Testis (tissue), 5 donors: ENCODE measurements around the gene SARDH. TPM values are rescaled to one million over a fixed set of nuclear protein-coding genes. Genes with fewer than 3 reads are reported as not detected.

ENCODE experiments used
- DNase-seq: peaks from one replicate; pipeline ENCODE4 v3.0.0-alpha.2; 2019
- H3K27ac ChIP-seq, 2 donors: fragments of 200-600 bp; sonication (generic); one replicate each; pipeline ENCODE4 v1.5.1; 2019
- H3K27me3 ChIP-seq: fragments of 200-600 bp; sonication (generic); one replicate; pipeline ENCODE4 v1.5.1; 2019
- H3K36me3 ChIP-seq: fragments of 200-600 bp; sonication (generic); one replicate; pipeline ENCODE4 v1.5.1; 2017; ENCODE audit warnings: low read depth; ENCODE audit errors: missing control alignments
- H3K4me1 ChIP-seq: fragments of 200-600 bp; sonication (generic); one replicate; pipeline ENCODE4 v1.5.1; 2019
- H3K4me3 ChIP-seq, 2 donors: fragments of 200-600 bp; sonication (generic); one replicate each; pipeline ENCODE4 v1.5.1; 2017 to 2019
- H3K9me3 ChIP-seq: fragments of 200-600 bp; sonication (generic); one replicate; pipeline ENCODE4 v1.5.1; 2017
- POLR2A ChIP-seq: fragments of 450-650 bp; IDR thresholded peaks from one replicate; pipeline ENCODE4 v1.6.1; 2017; ENCODE audit warnings: antibody characterized with exemption, mild to moderate bottlenecking, moderate library complexity
- WGBS, 2 donors: methylation state at CpG; one replicate each; pipeline ENCODE4 v1.1.5; 2018; 5-methylcytosine and 5-hydroxymethylcytosine counted together
- intact Hi-C: fragments of 100-400 bp; cut with DNase I; formaldehyde crosslinking; loops from one replicate; pipeline ENCODE4 v1.15.1; 2023; ENCODE audit warnings: low total_unique reads
- long read RNA-seq, 2 donors: transcript quantifications; one replicate each; lab custom pipeline, GENCODE V29; 2026
- polyA plus RNA-seq: library from polyadenylated mRNA; stranded (reverse); fragments of 350-450 nt; fragmentation: Illumina TruSeq; extraction: RNeasy Lipid Tissue Mini Kit (QIAGEN cat#74804); gene quantifications from one replicate; pipeline ENCODE4 v1.2.3, GENCODE V29; 2014; ENCODE audit warnings: low read depth, low replicate concordance; ENCODE audit not compliant: insufficient read depth
- total RNA-seq, 2 donors: library from RNA; depleted of rRNA; stranded (reverse); fragments of >200 nt; gene quantifications; one replicate each; pipeline ENCODE4 v1.2.3, GENCODE V29; 2016
- TF ChIP-seq, protein P1 (sequence below), 3 experiments: fragments of 450-650 bp in 2 of 3; fragments of 200-600 bp in 1 of 3; sonication (generic) in 1 of 3; IDR thresholded peaks; one replicate each; pipeline ENCODE4 v1.5.1; 2016 to 2019; ENCODE audit warnings: antibody characterized with exemption in 3 of 3, mild to moderate bottlenecking in 2 of 3, moderate library complexity in 1 of 3

Gene SARDH, protein sequence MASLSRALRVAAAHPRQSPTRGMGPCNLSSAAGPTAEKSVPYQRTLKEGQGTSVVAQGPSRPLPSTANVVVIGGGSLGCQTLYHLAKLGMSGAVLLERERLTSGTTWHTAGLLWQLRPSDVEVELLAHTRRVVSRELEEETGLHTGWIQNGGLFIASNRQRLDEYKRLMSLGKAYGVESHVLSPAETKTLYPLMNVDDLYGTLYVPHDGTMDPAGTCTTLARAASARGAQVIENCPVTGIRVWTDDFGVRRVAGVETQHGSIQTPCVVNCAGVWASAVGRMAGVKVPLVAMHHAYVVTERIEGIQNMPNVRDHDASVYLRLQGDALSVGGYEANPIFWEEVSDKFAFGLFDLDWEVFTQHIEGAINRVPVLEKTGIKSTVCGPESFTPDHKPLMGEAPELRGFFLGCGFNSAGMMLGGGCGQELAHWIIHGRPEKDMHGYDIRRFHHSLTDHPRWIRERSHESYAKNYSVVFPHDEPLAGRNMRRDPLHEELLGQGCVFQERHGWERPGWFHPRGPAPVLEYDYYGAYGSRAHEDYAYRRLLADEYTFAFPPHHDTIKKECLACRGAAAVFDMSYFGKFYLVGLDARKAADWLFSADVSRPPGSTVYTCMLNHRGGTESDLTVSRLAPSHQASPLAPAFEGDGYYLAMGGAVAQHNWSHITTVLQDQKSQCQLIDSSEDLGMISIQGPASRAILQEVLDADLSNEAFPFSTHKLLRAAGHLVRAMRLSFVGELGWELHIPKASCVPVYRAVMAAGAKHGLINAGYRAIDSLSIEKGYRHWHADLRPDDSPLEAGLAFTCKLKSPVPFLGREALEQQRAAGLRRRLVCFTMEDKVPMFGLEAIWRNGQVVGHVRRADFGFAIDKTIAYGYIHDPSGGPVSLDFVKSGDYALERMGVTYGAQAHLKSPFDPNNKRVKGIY
- total RNA-seq (1 to 10 TPM; 5.1 to 7.2 TPM), polyA plus RNA-seq (2.6 TPM)
- long read RNA-seq, donor 1, partial matches to known transcripts = 0 of 1 reads
- long read RNA-seq, donor 1, other reads (novel, unspliced or antisense) = 0 of 1 reads
- long read RNA-seq, donor 2, partial matches to known transcripts = 0 of 3 reads
- long read RNA-seq, donor 2, other reads (novel, unspliced or antisense) = 0 of 3 reads

DNA sequence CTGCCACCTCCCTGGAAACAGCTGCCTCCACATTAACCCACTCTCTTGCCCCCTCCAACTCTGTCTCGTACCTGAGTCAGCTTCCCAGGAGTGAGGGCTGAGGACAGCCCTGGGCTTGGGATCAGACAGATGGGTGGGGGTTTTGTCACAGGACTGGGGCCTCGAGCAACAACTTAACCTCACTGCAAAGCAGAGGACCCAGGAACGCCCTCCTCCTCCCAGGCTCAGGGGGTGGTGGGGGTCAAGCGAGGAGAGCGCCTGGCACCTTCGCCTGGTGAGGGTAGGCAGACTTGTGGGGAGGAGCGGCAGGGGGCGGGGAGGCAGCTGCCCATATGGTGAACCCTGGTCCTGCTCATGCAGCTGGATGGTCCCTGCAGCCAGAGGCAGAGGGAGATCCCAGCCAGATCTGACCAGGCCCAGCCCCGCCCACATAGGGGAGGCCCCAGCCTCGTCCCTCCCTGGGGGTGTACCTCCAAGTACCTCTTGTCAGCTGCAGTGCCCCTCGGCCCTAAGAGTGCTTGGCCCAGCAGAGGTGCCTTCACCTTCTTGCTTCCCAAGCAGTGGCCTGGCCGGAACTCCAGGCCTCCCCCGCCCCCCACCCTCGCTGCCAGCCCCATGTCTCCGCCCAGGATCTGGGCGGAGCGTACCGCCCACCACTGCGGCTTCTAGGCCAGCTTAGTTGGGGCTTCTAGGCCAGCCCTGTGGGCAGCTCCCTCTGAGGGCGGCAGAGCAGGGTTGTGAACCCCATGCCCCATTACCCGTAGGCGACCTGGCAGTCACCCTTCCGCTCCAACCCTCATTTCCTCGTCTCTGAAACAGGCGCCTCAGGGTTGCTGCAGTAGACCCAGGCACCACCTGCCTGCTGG, at the start of gene SARDH:
Gene SARDH, minus strand, starts transcription at position 579 of the 866 bp plus-strand sequence. CDS start 4,179 bp downstream, outside the sequence.
- H3K27me3 ChIP-seq = no peaks in the 10 kb centered on the region
- TF ChIP-seq, protein P1, sequence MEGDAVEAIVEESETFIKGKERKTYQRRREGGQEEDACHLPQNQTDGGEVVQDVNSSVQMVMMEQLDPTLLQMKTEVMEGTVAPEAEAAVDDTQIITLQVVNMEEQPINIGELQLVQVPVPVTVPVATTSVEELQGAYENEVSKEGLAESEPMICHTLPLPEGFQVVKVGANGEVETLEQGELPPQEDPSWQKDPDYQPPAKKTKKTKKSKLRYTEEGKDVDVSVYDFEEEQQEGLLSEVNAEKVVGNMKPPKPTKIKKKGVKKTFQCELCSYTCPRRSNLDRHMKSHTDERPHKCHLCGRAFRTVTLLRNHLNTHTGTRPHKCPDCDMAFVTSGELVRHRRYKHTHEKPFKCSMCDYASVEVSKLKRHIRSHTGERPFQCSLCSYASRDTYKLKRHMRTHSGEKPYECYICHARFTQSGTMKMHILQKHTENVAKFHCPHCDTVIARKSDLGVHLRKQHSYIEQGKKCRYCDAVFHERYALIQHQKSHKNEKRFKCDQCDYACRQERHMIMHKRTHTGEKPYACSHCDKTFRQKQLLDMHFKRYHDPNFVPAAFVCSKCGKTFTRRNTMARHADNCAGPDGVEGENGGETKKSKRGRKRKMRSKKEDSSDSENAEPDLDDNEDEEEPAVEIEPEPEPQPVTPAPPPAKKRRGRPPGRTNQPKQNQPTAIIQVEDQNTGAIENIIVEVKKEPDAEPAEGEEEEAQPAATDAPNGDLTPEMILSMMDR (IDR thresholded peaks at IDR 0.05) = no peak
- TF ChIP-seq POLR2A = no peak
- intact Hi-C loops = loop anchor here (10.0 kb wide), 1 partner anchor 203 kb away; the partner anchor contains the start of gene ADAMTSL2
- H3K4me1 ChIP-seq = peaks cover 13% of the 10 kb centered on the region
- H3K9me3 ChIP-seq = no peaks in the 10 kb centered on the region
- H3K4me3 ChIP-seq = peak within 1 kb of the TSS in 1 of 2 donors; percentile 27
- no peaks in the 10 kb centered on the region for H3K36me3 ChIP-seq
- peak; percentile 50 for DNase-seq
- no peak within 1 kb of the TSS for H3K27ac ChIP-seq
- 30 to 38% methylated on average over 2 to 25 of the region's 25 CpGs for WGBS, 2 donors

DNA sequence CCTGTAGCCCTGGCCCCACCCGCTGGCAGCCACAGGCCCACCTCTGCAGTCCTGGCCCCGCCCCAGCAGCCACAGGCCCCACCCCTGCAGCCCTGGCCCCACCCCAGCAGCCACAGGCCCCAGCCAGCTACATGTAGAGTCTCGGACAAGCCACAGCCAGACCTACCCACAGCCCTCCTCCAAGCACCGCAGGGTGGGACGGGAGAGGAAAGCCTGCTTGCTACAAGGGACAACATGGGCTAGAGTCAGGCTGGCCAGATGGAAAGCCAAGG, 49.5 kb upstream of the SARDH start:
- intact Hi-C loops = no loop called here
- H3K9me3 ChIP-seq = no peaks in the 10 kb centered on the region
- 75 to 89% methylated on average over 4 to 5 of the region's 5 CpGs for WGBS, 2 donors
- no peak for TF ChIP-seq POLR2A
- TF ChIP-seq, protein P1 (IDR thresholded peaks at IDR 0.05) = no peak
- H3K4me3 ChIP-seq = no peak overlapping the region
- DNase-seq = no peak
- H3K4me1 ChIP-seq = no peaks in the 10 kb centered on the region
- H3K27ac ChIP-seq = no peak overlapping the region
- H3K27me3 ChIP-seq = no peaks in the 10 kb centered on the region
- no peaks in the 10 kb centered on the region for H3K36me3 ChIP-seq

DNA sequence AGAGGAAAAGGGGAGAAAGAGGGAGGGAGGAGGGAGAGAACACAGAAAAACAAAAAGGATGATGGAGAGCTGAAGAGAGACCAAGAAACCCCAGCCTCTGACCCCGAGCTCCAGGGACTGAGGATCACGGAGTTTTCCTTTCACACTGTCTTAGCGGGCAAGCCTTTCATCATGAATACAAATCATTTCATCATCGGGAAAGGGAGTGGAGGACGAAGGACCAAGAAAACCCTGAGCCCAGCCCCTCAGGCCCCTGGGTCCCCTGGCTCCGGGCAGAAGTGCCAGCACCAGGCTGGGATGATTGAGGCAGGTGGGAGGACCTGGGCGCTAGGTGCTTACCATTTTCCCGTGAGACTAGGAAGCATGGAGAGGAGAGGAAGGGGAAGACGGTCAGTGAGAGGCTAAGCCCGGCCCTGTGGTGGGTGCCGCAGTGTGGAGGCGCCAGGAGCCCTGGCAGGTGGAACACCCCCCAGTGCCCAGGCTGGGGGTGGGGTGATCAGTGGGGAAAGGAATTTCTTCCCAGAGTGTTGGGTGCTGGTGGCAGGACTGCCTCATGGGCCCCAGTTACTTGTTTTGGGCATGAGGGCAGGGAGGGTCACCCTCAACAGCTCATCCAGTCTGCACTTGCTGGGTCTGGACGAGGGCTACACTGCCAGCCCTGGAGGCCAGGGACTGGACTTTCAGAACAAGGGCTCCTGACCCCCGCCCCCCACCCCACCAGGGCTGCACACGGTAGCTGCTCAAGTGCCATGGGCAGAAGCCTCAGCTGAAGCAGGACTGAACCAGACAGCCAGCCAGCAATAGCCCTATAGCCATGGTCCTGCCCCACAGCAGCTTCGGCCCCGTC, 49.0 kb upstream of the SARDH start:
- TF ChIP-seq POLR2A = no peak
- TF ChIP-seq, protein P1 (IDR thresholded peaks at IDR 0.05) = no peak
- intact Hi-C loops = no loop called here
- Histone ChIP-seq H3K36me3 (no peaks in the 10 kb centered on the region), H3K9me3 (no peaks in the 10 kb centered on the region), H3K27ac (no peak overlapping the region), H3K4me1 (no peaks in the 10 kb centered on the region), H3K4me3 (no peak overlapping the region), H3K27me3 (no peaks in the 10 kb centered on the region)
- no peak for DNase-seq
- WGBS, 2 donors = 84% methylated on average over 12 to 17 of the region's 17 CpGs

DNA sequence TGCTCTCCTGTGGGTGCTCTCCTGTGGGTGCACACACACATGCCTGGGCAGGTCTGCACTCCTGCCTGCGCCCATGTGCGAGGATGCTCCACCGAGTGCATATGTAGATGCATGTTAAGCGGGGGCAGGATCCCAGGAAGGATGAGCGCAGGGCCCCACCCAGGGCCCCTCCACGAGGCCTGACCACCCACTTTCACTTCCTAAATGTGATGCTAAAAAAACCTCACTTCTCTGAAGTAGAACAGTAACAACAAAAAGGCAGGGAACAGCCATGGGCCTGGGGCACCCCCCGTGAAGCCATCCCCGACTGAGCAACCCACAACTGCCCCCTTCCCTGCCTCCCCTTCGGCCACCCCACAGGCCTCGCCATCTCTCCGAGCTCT, 48.2 kb upstream of the SARDH start:
- intact Hi-C loops = no loop called here
- Histone ChIP-seq H3K36me3 (no peaks in the 10 kb centered on the region), H3K27ac (no peak overlapping the region), H3K4me3 (no peak overlapping the region), H3K9me3 (no peaks in the 10 kb centered on the region), H3K4me1 (no peaks in the 10 kb centered on the region), H3K27me3 (no peaks in the 10 kb centered on the region)
- 90 to 91% methylated on average over 11 of the region's 11 CpGs for WGBS, 2 donors
- DNase-seq = no peak
- TF ChIP-seq, protein P1 (IDR thresholded peaks at IDR 0.05) = no peak
- TF ChIP-seq POLR2A = no peak
